ENCODE measurements around the gene ATP10B. TPM values are rescaled to one million over a fixed set of nuclear protein-coding genes. Genes with fewer than 3 reads are reported as not detected.

The ATP10B gene
- polyA plus RNA-seq, 1 donor from 2014 or later, result 1.9 TPM

- H3K9ac ChIP-seq (ENCODE audit: low read length), result no peak overlapping the region
- H3K79me2 ChIP-seq (replicated peaks; ENCODE audit: insufficient read depth, low read length), result no peaks in the 10 kb centered on the region
- TF ChIP-seq POLR2AphosphoS5 (IDR thresholded peaks at IDR 0.05) (no peak), CTCF (IDR thresholded peaks at IDR 0.05; ENCODE audit: poor library complexity, severe bottlenecking) (no peak), EZH2 (IDR thresholded peaks at IDR 0.05; ENCODE audit: borderline replicate concordance, insufficient read depth, low read length, poor library complexity, severe bottlenecking) (no peak), TAF1 (IDR thresholded peaks at IDR 0.05; ENCODE audit: low read depth) (no peak), RAD21 (conservative IDR thresholded peaks at IDR 0.05) (no peak), MXI1 (conservative IDR thresholded peaks at IDR 0.05; ENCODE audit: poor library complexity, severe bottlenecking) (no peak), REST (IDR thresholded peaks at IDR 0.05; ENCODE audit: borderline replicate concordance) (no peak), EP300 (conservative IDR thresholded peaks at IDR 0.05; ENCODE audit: poor library complexity, severe bottlenecking) (no peak), SMC3 (conservative IDR thresholded peaks at IDR 0.05; ENCODE audit: poor library complexity) (no peak)
- H3K9me2 ChIP-seq (ENCODE audit: insufficient read depth, low read length), result no peaks in the 10 kb centered on the region
- H3F3A ChIP-seq (ENCODE audit: insufficient read depth, low read length, poor library complexity, severe bottlenecking), result no peaks in the 10 kb centered on the region
- H2AFZ ChIP-seq (ENCODE audit: low read depth, low read length), result no peak overlapping the region
- no peaks in the 10 kb centered on the region for H4K20me1 ChIP-seq (ENCODE audit: insufficient read depth)
- H3K4me2 ChIP-seq (ENCODE audit: low read length), result no peak overlapping the region
- H3K9me3 ChIP-seq (ENCODE audit: low read length), result no peaks in the 10 kb centered on the region
- H3K36me3 ChIP-seq (ENCODE audit: insufficient read depth, low read length), result no peaks in the 10 kb centered on the region
- H3K27ac ChIP-seq (ENCODE audit: low read length), result no peak overlapping the region
- no peaks in the 10 kb centered on the region for H3K27me3 ChIP-seq (ENCODE audit: insufficient read depth, low read depth, low read length)
- H3K4me3 ChIP-seq (ENCODE audit: low read length), result no peak overlapping the region
Observed at GRCh38 chr5:160657068-160657507, 194.9 kb downstream of the ATP10B start.

GRCh38 chr5:160655717-160656116 lies 196.3 kb downstream of the ATP10B start:
- H3F3A ChIP-seq (ENCODE audit: insufficient read depth, low read length, poor library complexity, severe bottlenecking), result no peaks in the 10 kb centered on the region
- no peaks in the 10 kb centered on the region for H3K9me2 ChIP-seq (ENCODE audit: insufficient read depth, low read length)
- no peak overlapping the region for H3K4me3 ChIP-seq (ENCODE audit: low read length)
- no peaks in the 10 kb centered on the region for H3K9me3 ChIP-seq (ENCODE audit: low read length)
- no peaks in the 10 kb centered on the region for H3K36me3 ChIP-seq (ENCODE audit: insufficient read depth, low read length)
- H3K9ac ChIP-seq (ENCODE audit: low read length), result no peak overlapping the region
- H3K79me2 ChIP-seq (replicated peaks; ENCODE audit: insufficient read depth, low read length), result no peaks in the 10 kb centered on the region
- H3K4me2 ChIP-seq (ENCODE audit: low read length), result no peak overlapping the region
- H4K20me1 ChIP-seq (ENCODE audit: insufficient read depth), result no peaks in the 10 kb centered on the region
- no peak overlapping the region for H2AFZ ChIP-seq (ENCODE audit: low read depth, low read length)
- TF ChIP-seq EP300 (conservative IDR thresholded peaks at IDR 0.05; ENCODE audit: poor library complexity, severe bottlenecking) (no peak), POLR2AphosphoS5 (IDR thresholded peaks at IDR 0.05) (no peak)
- H3K27ac ChIP-seq (ENCODE audit: low read length), result no peak overlapping the region
- H3K27me3 ChIP-seq (ENCODE audit: insufficient read depth, low read depth, low read length), result no peaks in the 10 kb centered on the region

Data from neural cell (in vitro differentiated cells).